HepG2 (cell line): ENCODE data around the gene CNTN2. TPM values are rescaled to one million over a fixed set of nuclear protein-coding genes. Genes with fewer than 3 reads are reported as not detected.

Experiments
- HMG20A ChIP-seq: IDR thresholded peaks from 2 replicates; pipeline ENCODE4 v1.6.1; 2016; ENCODE audit warnings: borderline replicate concordance
- HNRNPH1 ChIP-seq: fragments of 200-400 bp; formaldehyde crosslinking; optimal IDR thresholded peaks from 2 replicates; pipeline ENCODE3; 2017; ENCODE audit warnings: mild to moderate bottlenecking, low read depth, low read length
- KLF16 ChIP-seq, 2 experiments: sonication (generic) in 1 of 2; formaldehyde crosslinking in 1 of 2; IDR thresholded peaks; 2 replicates each; pipeline versions ENCODE4 v1.6.1 to v1.8.0; 2016 to 2023; ENCODE audit warnings: missing genetic modification reagents in 2 of 2, missing compliant biosample characterization in 1 of 2
- MED1 ChIP-seq: sonication (generic); formaldehyde crosslinking; IDR thresholded peaks from 2 replicates; pipeline ENCODE4 v1.4.0; 2020; ENCODE audit warnings: missing genetic modification reagents
- ZNF20 ChIP-seq: sonication (generic); formaldehyde crosslinking; IDR thresholded peaks from 2 replicates; pipeline ENCODE4 v1.4.0; 2020; ENCODE audit warnings: mild to moderate bottlenecking, moderate library complexity, missing genetic modification reagents
- ZNF800 ChIP-seq: sonication (generic); formaldehyde crosslinking; IDR thresholded peaks from 2 replicates; pipeline ENCODE4 v1.4.0; 2020; ENCODE audit warnings: missing genetic modification reagents
- polyA plus RNA-seq, 8 experiments: library from polyadenylated mRNA; depleted of rRNA in 3 of 8; stranded (reverse) in 7 of 8; unstranded in 1 of 8; fragments of >200 nt; fragmentation: Illumina TruSeq in 4 of 8; extraction: Trizol in 4 of 8; gene quantifications; 2 replicates each; pipeline versions ENCODE4 v1.2.1 to v1.2.3, GENCODE V29; 2011 to 2016; ENCODE audit warnings: low read depth in 4 of 8, missing spikeins in 1 of 8, mixed read lengths in 1 of 8; ENCODE audit not compliant: insufficient read depth in 1 of 8
- total RNA-seq, 5 experiments: library from RNA; depleted of rRNA; stranded (reverse); fragments of >200 nt; fragmentation: Illumina TruSeq; extraction: Trizol; gene quantifications; 2 replicates each; pipeline ENCODE4 v1.2.3, GENCODE V29; 2016; ENCODE audit warnings: low read depth in 1 of 5
- TF ChIP-seq, protein P1 (sequence below): IDR thresholded peaks from 2 replicates; pipeline ENCODE4 v1.6.1; 2012; ENCODE audit warnings: low read length, improper control_type of control experiment
- TF ChIP-seq, protein P2 (sequence below): IDR thresholded peaks from 2 replicates; pipeline ENCODE4 v1.6.1; 2016; ENCODE audit warnings: low read depth, missing genetic modification reagents, missing compliant biosample characterization
- TF ChIP-seq, protein P3 (sequence below): sonication (generic); formaldehyde crosslinking; IDR thresholded peaks from 2 replicates; pipeline ENCODE4 v1.4.0; 2020; ENCODE audit warnings: missing genetic modification reagents
- TF ChIP-seq, protein P4 (sequence below): sonication (generic); formaldehyde crosslinking; conservative IDR thresholded peaks from 2 replicates; pipeline ENCODE4 v1.4.0; 2020; ENCODE audit warnings: mild to moderate bottlenecking, missing genetic modification reagents, moderate library complexity

CNTN2 gene
- total and polyA plus RNA-seq, 2 of the 13 experiments (the other 11 are each of a cell fraction or from before 2014, with no cell fraction given), result not detected

DNA sequence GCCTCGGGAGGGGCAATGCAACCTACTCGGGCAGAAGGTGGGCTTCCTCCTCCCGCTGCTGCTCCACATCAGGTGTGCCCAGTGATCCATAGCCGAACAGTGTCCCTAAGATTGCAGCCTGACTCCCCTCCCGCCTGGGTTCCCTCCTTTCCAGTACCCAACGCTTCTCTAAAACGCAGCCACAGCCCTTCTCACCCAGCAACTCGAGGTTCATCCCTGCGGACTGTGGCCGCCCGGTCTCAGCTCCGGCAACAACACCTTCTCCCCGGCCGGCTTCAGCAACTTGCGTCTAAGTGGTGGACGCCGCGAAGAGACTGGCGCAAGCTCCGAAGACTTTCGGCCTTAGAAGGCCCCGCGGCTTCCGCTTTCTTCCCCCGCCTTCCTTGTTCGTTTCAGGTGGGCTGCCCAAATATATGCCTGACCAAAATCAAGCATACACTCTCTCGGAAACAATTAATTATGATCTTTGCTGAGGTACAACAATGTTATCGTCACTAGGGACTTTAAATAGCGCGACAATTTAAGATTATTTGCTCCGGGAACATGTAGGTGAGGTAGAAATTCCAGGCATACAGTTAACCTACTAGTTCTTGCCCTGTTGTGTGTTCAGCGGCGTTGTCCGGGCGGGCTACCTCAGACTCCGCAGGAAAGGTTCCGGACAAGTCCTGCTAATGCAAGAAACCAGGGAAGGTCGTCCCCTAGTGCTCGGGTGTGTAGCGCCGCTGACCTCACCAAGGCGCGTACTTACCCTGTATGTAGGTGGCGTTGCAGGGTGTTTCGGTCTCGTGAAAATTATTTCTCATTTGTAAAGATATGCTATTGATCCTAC lies 78.9 kb downstream of the CNTN2 start, which contains the start of gene RBBP5 (continued):
- TF ChIP-seq, protein P1, sequence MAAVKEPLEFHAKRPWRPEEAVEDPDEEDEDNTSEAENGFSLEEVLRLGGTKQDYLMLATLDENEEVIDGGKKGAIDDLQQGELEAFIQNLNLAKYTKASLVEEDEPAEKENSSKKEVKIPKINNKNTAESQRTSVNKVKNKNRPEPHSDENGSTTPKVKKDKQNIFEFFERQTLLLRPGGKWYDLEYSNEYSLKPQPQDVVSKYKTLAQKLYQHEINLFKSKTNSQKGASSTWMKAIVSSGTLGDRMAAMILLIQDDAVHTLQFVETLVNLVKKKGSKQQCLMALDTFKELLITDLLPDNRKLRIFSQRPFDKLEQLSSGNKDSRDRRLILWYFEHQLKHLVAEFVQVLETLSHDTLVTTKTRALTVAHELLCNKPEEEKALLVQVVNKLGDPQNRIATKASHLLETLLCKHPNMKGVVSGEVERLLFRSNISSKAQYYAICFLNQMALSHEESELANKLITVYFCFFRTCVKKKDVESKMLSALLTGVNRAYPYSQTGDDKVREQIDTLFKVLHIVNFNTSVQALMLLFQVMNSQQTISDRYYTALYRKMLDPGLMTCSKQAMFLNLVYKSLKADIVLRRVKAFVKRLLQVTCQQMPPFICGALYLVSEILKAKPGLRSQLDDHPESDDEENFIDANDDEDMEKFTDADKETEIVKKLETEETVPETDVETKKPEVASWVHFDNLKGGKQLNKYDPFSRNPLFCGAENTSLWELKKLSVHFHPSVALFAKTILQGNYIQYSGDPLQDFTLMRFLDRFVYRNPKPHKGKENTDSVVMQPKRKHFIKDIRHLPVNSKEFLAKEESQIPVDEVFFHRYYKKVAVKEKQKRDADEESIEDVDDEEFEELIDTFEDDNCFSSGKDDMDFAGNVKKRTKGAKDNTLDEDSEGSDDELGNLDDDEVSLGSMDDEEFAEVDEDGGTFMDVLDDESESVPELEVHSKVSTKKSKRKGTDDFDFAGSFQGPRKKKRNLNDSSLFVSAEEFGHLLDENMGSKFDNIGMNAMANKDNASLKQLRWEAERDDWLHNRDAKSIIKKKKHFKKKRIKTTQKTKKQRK, result no peak
- TF ChIP-seq, protein P2, sequence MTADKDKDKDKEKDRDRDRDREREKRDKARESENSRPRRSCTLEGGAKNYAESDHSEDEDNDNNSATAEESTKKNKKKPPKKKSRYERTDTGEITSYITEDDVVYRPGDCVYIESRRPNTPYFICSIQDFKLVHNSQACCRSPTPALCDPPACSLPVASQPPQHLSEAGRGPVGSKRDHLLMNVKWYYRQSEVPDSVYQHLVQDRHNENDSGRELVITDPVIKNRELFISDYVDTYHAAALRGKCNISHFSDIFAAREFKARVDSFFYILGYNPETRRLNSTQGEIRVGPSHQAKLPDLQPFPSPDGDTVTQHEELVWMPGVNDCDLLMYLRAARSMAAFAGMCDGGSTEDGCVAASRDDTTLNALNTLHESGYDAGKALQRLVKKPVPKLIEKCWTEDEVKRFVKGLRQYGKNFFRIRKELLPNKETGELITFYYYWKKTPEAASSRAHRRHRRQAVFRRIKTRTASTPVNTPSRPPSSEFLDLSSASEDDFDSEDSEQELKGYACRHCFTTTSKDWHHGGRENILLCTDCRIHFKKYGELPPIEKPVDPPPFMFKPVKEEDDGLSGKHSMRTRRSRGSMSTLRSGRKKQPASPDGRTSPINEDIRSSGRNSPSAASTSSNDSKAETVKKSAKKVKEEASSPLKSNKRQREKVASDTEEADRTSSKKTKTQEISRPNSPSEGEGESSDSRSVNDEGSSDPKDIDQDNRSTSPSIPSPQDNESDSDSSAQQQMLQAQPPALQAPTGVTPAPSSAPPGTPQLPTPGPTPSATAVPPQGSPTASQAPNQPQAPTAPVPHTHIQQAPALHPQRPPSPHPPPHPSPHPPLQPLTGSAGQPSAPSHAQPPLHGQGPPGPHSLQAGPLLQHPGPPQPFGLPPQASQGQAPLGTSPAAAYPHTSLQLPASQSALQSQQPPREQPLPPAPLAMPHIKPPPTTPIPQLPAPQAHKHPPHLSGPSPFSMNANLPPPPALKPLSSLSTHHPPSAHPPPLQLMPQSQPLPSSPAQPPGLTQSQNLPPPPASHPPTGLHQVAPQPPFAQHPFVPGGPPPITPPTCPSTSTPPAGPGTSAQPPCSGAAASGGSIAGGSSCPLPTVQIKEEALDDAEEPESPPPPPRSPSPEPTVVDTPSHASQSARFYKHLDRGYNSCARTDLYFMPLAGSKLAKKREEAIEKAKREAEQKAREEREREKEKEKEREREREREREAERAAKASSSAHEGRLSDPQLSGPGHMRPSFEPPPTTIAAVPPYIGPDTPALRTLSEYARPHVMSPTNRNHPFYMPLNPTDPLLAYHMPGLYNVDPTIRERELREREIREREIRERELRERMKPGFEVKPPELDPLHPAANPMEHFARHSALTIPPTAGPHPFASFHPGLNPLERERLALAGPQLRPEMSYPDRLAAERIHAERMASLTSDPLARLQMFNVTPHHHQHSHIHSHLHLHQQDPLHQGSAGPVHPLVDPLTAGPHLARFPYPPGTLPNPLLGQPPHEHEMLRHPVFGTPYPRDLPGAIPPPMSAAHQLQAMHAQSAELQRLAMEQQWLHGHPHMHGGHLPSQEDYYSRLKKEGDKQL (CRISPR knock-in tag), result no peak; the same call in 1 of the 2 replicates
- TF ChIP-seq HMG20A (CRISPR knock-in tag), result peak; percentile 50; the same call in 1 of the 2 replicates
- TF ChIP-seq, protein P3, sequence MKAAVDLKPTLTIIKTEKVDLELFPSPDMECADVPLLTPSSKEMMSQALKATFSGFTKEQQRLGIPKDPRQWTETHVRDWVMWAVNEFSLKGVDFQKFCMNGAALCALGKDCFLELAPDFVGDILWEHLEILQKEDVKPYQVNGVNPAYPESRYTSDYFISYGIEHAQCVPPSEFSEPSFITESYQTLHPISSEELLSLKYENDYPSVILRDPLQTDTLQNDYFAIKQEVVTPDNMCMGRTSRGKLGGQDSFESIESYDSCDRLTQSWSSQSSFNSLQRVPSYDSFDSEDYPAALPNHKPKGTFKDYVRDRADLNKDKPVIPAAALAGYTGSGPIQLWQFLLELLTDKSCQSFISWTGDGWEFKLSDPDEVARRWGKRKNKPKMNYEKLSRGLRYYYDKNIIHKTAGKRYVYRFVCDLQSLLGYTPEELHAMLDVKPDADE, result no peak
- peak; percentile 88; the same call in 1 of the 2 replicates for TF ChIP-seq ZNF20 (CRISPR knock-in tag)
- TF ChIP-seq, protein P4, sequence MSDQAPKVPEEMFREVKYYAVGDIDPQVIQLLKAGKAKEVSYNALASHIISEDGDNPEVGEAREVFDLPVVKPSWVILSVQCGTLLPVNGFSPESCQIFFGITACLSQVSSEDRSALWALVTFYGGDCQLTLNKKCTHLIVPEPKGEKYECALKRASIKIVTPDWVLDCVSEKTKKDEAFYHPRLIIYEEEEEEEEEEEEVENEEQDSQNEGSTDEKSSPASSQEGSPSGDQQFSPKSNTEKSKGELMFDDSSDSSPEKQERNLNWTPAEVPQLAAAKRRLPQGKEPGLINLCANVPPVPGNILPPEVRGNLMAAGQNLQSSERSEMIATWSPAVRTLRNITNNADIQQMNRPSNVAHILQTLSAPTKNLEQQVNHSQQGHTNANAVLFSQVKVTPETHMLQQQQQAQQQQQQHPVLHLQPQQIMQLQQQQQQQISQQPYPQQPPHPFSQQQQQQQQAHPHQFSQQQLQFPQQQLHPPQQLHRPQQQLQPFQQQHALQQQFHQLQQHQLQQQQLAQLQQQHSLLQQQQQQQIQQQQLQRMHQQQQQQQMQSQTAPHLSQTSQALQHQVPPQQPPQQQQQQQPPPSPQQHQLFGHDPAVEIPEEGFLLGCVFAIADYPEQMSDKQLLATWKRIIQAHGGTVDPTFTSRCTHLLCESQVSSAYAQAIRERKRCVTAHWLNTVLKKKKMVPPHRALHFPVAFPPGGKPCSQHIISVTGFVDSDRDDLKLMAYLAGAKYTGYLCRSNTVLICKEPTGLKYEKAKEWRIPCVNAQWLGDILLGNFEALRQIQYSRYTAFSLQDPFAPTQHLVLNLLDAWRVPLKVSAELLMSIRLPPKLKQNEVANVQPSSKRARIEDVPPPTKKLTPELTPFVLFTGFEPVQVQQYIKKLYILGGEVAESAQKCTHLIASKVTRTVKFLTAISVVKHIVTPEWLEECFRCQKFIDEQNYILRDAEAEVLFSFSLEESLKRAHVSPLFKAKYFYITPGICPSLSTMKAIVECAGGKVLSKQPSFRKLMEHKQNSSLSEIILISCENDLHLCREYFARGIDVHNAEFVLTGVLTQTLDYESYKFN (CRISPR knock-in tag), result peak; percentile 58; the same call in 1 of the 2 replicates
- TF ChIP-seq MED1, result peak; percentile 71; the same call in 1 of the 2 replicates
- no peak for TF ChIP-seq ZNF800 (CRISPR knock-in tag)
- no peak for TF ChIP-seq HNRNPH1
- peak in 1 of 2 experiments; percentile 94; a peak in 1 of 4 replicates for TF ChIP-seq KLF16 (CRISPR knock-in tag; IDR thresholded peaks at IDR 0.05)
